Mesenchymal stem cell (in vitro differentiated cells and primary cell): Measurements from ENCODE around the gene MMP23B.
A peak's percentile ranks its signal among the peaks of the same experiment; 100 is the strongest.

Experiments
- DNase-seq: peaks from one replicate; pipeline ENCODE4 v3.0.0-alpha.2; 2013
- H2AFZ ChIP-seq: one replicate; pipeline ENCODE4 v1.6.1; 2013; ENCODE audit warnings: low read depth, mild to moderate bottlenecking, control low read depth, inconsistent platforms, low read length, moderate library complexity
- H2AK5ac ChIP-seq: 2 replicates; pipeline ENCODE4 v1.6.1; 2013; ENCODE audit warnings: low read length, moderate library complexity, mild to moderate bottlenecking, inconsistent platforms; ENCODE audit not compliant: severe bottlenecking
- H2BK120ac ChIP-seq: one replicate; pipeline ENCODE4 v1.6.1; 2013; ENCODE audit warnings: low read depth, mild to moderate bottlenecking, inconsistent platforms, low read length, moderate library complexity
- H2BK12ac ChIP-seq, 2 experiments: one replicate each; pipeline ENCODE4 v1.6.1; 2013; ENCODE audit warnings: inconsistent platforms in 2 of 2, low read length in 2 of 2, mild to moderate bottlenecking in 2 of 2, moderate library complexity in 2 of 2, control low read depth in 1 of 2
- H2BK15ac ChIP-seq: one replicate; pipeline ENCODE4 v1.6.1; 2013; ENCODE audit warnings: mild to moderate bottlenecking, low read depth, inconsistent platforms; ENCODE audit not compliant: poor library complexity, severe bottlenecking
- H2BK5ac ChIP-seq: 2 replicates; pipeline ENCODE4 v1.6.1; 2013; ENCODE audit warnings: low read depth, mild to moderate bottlenecking, low read length, control low read depth, inconsistent platforms; ENCODE audit not compliant: poor library complexity, severe bottlenecking
- H3K14ac ChIP-seq, 2 experiments: one replicate each; pipeline ENCODE4 v1.6.1; 2013; ENCODE audit warnings: inconsistent platforms in 2 of 2, low read length in 2 of 2, control low read depth in 1 of 2, mild to moderate bottlenecking in 1 of 2, moderate library complexity in 1 of 2
- H3K18ac ChIP-seq, 2 experiments: one replicate each; pipeline ENCODE4 v1.6.1; 2013; ENCODE audit warnings: inconsistent platforms in 2 of 2, low read length in 2 of 2, control low read depth in 1 of 2, low read depth in 1 of 2, mild to moderate bottlenecking in 1 of 2
- H3K23ac ChIP-seq, 2 experiments: one replicate each; pipeline ENCODE4 v1.6.1; 2013; ENCODE audit warnings: inconsistent platforms in 2 of 2, low read length in 2 of 2, mild to moderate bottlenecking in 2 of 2, moderate library complexity in 2 of 2, control low read depth in 1 of 2
- H3K27ac ChIP-seq: 2 replicates; pipeline ENCODE4 v1.5.1; 2013; ENCODE audit warnings: mild to moderate bottlenecking, moderate library complexity, low read length, control low read depth, inconsistent platforms; ENCODE audit not compliant: poor library complexity, severe bottlenecking
- H3K27me3 ChIP-seq, 2 experiments: 2 replicates each; pipeline versions ENCODE4 v1.6.1 to v1.7.0; 2013; ENCODE audit warnings: low read length in 2 of 2, mild to moderate bottlenecking in 2 of 2, moderate library complexity in 2 of 2, control low read depth in 1 of 2, inconsistent platforms in 1 of 2; ENCODE audit not compliant: control insufficient read depth in 1 of 2, insufficient read depth in 1 of 2
- H3K36me3 ChIP-seq, 2 experiments: 2 replicates each; pipeline versions ENCODE4 v1.6.1 to v1.7.0; 2013; ENCODE audit warnings: low read length in 2 of 2, control low read depth in 1 of 2, inconsistent platforms in 1 of 2, low read depth in 1 of 2, mild to moderate bottlenecking in 1 of 2; ENCODE audit not compliant: insufficient read depth in 2 of 2, control insufficient read depth in 1 of 2
- H3K4ac ChIP-seq, 2 experiments: one replicate each; pipeline ENCODE4 v1.6.1; 2013; ENCODE audit warnings: inconsistent platforms in 2 of 2, low read length in 2 of 2, mild to moderate bottlenecking in 2 of 2, moderate library complexity in 2 of 2, control low read depth in 1 of 2, low read depth in 1 of 2
- H3K4me1 ChIP-seq: 2 replicates; pipeline ENCODE4 v1.6.1; 2013; ENCODE audit warnings: low read depth, low read length, control low read depth; ENCODE audit not compliant: control insufficient read depth, insufficient read depth
- H3K4me2 ChIP-seq: 2 replicates; pipeline ENCODE4 v1.6.1; 2013; ENCODE audit warnings: low read length, mild to moderate bottlenecking, inconsistent platforms; ENCODE audit not compliant: poor library complexity, severe bottlenecking
- H3K4me3 ChIP-seq, 2 experiments: 2 replicates each; pipeline versions ENCODE4 v1.5.1 to v1.7.0; 2013; ENCODE audit warnings: low read length in 2 of 2, mild to moderate bottlenecking in 2 of 2, control low read depth in 1 of 2, low read depth in 1 of 2; ENCODE audit not compliant: insufficient read depth in 1 of 2
- H3K79me1 ChIP-seq: replicated peaks from 2 replicates; pipeline ENCODE4 v1.6.1; 2013; ENCODE audit warnings: mild to moderate bottlenecking, control low read depth, low read length, inconsistent platforms; ENCODE audit not compliant: poor library complexity, severe bottlenecking
- H3K9ac ChIP-seq: 2 replicates; pipeline ENCODE4 v1.7.0; 2013; ENCODE audit warnings: mild to moderate bottlenecking, low read length, moderate library complexity
- H3K9me3 ChIP-seq: 2 replicates; pipeline ENCODE4 v1.7.0; 2013; ENCODE audit warnings: mild to moderate bottlenecking, low read length; ENCODE audit not compliant: control insufficient read depth
- H4K8ac ChIP-seq: one replicate; pipeline ENCODE4 v1.6.1; 2013; ENCODE audit warnings: inconsistent platforms, mild to moderate bottlenecking, low read length, moderate library complexity
- H4K91ac ChIP-seq: one replicate; pipeline ENCODE4 v1.6.1; 2013; ENCODE audit warnings: mild to moderate bottlenecking, low read length, inconsistent platforms
- WGBS: methylation state at CpG from one replicate; pipeline ENCODE4 v1.1.7; 2013; ENCODE audit warnings: mixed read lengths; 5-methylcytosine and 5-hydroxymethylcytosine counted together

MMP23B gene

DNA sequence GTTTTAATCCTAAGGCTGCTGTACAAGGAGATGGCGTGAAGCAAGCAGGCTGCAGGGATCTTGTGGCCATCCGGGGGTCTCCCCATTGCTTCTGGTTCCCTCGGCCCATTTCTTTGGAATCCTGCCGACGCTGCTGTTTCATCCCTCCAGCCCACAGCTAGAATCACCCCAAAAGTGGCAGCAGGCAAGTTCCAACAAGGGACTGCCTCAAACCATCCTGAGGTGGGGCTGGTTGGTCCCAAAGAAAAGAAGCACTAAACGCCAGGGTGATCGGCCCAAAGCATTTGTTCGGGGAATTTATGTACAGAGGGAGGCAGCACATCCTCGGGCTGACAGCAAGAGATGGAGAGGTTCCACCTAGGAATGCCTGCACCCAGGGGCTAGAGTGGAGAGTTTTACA, 21.2 kb upstream of the MMP23B start:
- Histone ChIP-seq H3K79me1 (peaks cover 18% of the 10 kb centered on the region), H2AK5ac (no peak overlapping the region), H3K27me3 (no peaks in the 10 kb centered on the region), H3K4me1 (peaks cover 16% of the 10 kb centered on the region), H2BK12ac (no peak overlapping the region), H3K4me2 (peak overlapping the region; percentile 11), H3K4me3 (no peak overlapping the region), H4K91ac (no peak overlapping the region), H3K36me3 (peaks cover 0 to 2% of the 10 kb centered on the region in 2 experiments), H2BK15ac (no peak overlapping the region), H2AFZ (no peak overlapping the region), H3K9ac (peak overlapping the region; percentile 42), H4K8ac (no peak overlapping the region), H2BK5ac (no peak overlapping the region), H3K18ac (no peak overlapping the region), H3K27ac (no peak overlapping the region), H3K9me3 (no peaks in the 10 kb centered on the region), H3K14ac (no peak overlapping the region), H3K23ac (no peak overlapping the region), H3K4ac (no peak overlapping the region), H2BK120ac (no peak overlapping the region)
- 91% methylated on average over 9 of the region's 9 CpGs for WGBS
- no peak for DNase-seq

GRCh38 chr1:1612104-1612400, 19.9 kb upstream of the MMP23B start:
- H3K9me3 ChIP-seq = no peaks in the 10 kb centered on the region
- no peak for DNase-seq
- H3K36me3 ChIP-seq = peaks cover 0 to 8% of the 10 kb centered on the region in 2 experiments
- H3K9ac ChIP-seq = peak overlapping the region; percentile 42
- no peak overlapping the region for H2AFZ ChIP-seq
- no peak overlapping the region for H2BK12ac ChIP-seq
- 95% methylated on average over 3 of the region's 3 CpGs for WGBS
- no peak overlapping the region for H4K91ac ChIP-seq
- H3K4me1 ChIP-seq = peaks cover 23% of the 10 kb centered on the region
- no peak overlapping the region for H4K8ac ChIP-seq
- H2BK120ac ChIP-seq = no peak overlapping the region
- no peak overlapping the region for H3K14ac ChIP-seq
- H2AK5ac ChIP-seq = no peak overlapping the region
- no peak overlapping the region for H3K4me3 ChIP-seq
- no peak overlapping the region for H2BK5ac ChIP-seq
- no peak overlapping the region for H3K4ac ChIP-seq
- H3K4me2 ChIP-seq = no peak overlapping the region
- no peak overlapping the region for H3K18ac ChIP-seq
- H3K27me3 ChIP-seq = no peaks in the 10 kb centered on the region
- H2BK15ac ChIP-seq = no peak overlapping the region
- H3K79me1 ChIP-seq = peaks cover 25% of the 10 kb centered on the region
- no peak overlapping the region for H3K23ac ChIP-seq
- H3K27ac ChIP-seq = no peak overlapping the region

- Histone ChIP-seq H2AK5ac (no peak overlapping the region), H3K4ac (no peak overlapping the region), H2BK12ac (no peak overlapping the region), H3K18ac (no peak overlapping the region), H2AFZ (no peak overlapping the region), H2BK120ac (no peak overlapping the region), H3K27ac (no peak overlapping the region), H3K4me3 (peak overlapping the region in 1 of 2 experiments; percentile 90), H3K79me1 (peaks cover 36% of the 10 kb centered on the region), H3K36me3 (peaks cover 12 to 18% of the 10 kb centered on the region in 2 experiments), H2BK5ac (no peak overlapping the region), H3K27me3 (no peaks in the 10 kb centered on the region), H4K8ac (no peak overlapping the region), H3K4me1 (peaks cover 26% of the 10 kb centered on the region), H2BK15ac (no peak overlapping the region), H3K9ac (peak overlapping the region; percentile 99), H3K23ac (no peak overlapping the region), H3K14ac (no peak overlapping the region), H4K91ac (no peak overlapping the region), H3K4me2 (no peak overlapping the region), H3K9me3 (no peaks in the 10 kb centered on the region)
- DNase-seq = no peak
- WGBS = 78% methylated on average over 10 of the region's 11 CpGs
These were observed 18.4 kb upstream of the MMP23B start for GRCh38 chr1:1613509-1614082.

- DNase-seq = peak; percentile 87
- H3K27me3 ChIP-seq = no peaks in the 10 kb centered on the region
- H3K18ac ChIP-seq = no peak overlapping the region
- H4K91ac ChIP-seq = no peak overlapping the region
- no peak overlapping the region for H3K14ac ChIP-seq
- peak overlapping the region; percentile 90 to 97 for H3K4me3 ChIP-seq
- no peak overlapping the region for H3K23ac ChIP-seq
- no peak overlapping the region for H2AK5ac ChIP-seq
- peaks cover 13 to 25% of the 10 kb centered on the region in 2 experiments for H3K36me3 ChIP-seq
- WGBS = 50% methylated on average over 30 of the region's 30 CpGs
- no peak overlapping the region for H2BK120ac ChIP-seq
- no peak overlapping the region for H4K8ac ChIP-seq
- peak overlapping the region; percentile 99 for H3K9ac ChIP-seq
- H3K27ac ChIP-seq = no peak overlapping the region
- no peak overlapping the region for H2BK12ac ChIP-seq
- no peak overlapping the region for H2BK15ac ChIP-seq
- H2AFZ ChIP-seq = no peak overlapping the region
- no peak overlapping the region for H3K4ac ChIP-seq
- peak overlapping the region; percentile 65 for H3K4me2 ChIP-seq
- no peak overlapping the region for H2BK5ac ChIP-seq
- H3K9me3 ChIP-seq = no peaks in the 10 kb centered on the region
- H3K4me1 ChIP-seq = peaks cover 26% of the 10 kb centered on the region
- H3K79me1 ChIP-seq = peaks cover 41% of the 10 kb centered on the region
These were observed 17.6 kb upstream of the MMP23B start for GRCh38 chr1:1614204-1614953.
